Stimulated activated CD8-positive, alpha-beta memory T cell treated with anti-CD3 and anti-CD28 coated beads, Interleukin-12 subunit alpha, Interleukin-12 subunit beta, amount 100 ng/mL, for 4 hours (primary cell): ENCODE measurements around the gene GRID1.

Source experiments
- DNase-seq: peaks from one replicate; pipeline ENCODE4 v3.0.0-alpha.2; 2020; ENCODE audit warnings: low read depth

Gene GRID1

DNA sequence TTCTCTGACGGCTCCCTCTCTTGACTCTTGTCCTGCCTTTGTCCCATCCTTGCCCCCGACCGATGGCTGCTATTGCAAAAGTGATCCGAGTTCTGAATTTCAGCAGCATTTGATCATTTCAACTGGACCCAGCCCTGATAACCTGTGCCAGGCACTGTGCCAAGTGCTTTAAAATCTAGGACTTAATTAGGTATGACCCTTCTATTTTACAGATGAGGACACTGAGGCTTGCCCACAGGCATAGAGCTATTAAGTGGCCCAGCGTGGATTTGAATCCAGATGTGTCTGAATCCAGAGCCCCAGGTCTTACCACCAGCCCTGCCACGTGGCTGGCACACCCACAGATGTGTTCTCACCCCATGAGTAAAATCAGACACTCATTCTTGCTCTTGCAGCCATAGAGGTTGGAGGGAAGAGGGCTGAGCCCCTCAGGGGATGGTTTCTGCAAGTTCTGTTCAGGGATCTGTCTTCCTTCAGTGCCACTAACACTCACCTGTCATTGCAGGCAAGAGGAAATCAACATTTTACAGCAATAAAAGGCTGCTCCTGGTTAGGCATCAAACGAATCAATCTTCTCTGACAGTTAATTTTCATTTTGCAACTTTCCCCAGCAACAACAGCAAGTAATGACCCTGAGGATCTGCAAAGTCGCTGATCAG, 101.2 kb downstream of the GRID1 start:
- no peak for DNase-seq

DNA sequence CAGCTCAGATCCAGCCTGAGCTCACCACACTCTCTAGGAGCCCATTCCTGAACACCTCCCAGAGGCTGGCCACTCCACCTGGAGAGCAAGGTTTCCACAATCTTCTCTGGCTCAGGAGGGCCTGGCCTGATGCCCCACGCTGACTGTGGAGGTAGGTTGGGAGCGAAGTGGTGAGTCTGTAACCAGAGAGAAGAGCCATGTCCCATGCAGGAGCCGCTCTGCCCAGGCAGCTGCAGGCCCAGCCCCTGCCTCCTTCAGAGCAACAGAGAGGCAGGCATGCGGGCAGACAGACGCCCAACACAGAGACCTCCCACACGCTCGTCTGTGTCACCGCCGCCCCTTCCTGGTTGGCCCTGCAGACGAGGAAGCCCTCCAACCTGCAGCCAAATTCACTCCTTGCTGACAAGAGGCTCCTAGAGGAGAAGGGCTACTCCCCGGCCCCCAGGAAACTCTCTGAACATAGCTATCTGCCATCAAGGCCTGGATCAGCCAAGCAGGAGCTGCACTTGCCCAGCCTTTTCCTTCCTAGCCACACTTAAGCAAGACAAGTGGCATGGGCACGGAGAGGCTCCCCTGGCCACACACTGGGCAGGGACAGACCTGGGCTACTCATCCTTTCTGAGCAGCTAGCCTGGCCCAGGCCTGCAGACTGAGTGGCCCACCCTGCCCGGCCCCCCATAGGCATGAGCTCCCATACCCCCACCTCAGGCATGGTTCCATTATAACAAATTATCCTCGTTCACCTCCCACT, 101.9 kb downstream of the GRID1 start:
- no peak for DNase-seq

DNA sequence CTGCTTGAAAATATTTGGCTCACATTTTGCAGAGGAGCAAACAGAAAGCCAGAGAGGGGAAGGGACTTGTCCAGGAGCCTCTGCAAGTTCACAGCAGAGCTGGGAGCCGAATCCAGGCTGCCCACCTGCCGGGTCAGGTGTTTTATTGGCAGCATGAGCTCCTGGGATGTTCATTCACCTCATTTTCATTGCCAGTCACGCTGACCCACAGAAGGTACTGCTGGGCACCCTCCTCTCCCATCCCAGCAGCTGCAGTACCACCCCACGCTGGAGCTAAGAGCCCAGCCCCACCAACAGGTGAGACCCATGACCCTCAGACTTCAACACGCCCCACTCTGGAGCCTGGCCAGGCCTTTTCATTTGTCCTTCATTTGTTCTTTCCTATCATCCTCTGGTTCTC, 102.7 kb downstream of the GRID1 start:
- no peak for DNase-seq

DNA sequence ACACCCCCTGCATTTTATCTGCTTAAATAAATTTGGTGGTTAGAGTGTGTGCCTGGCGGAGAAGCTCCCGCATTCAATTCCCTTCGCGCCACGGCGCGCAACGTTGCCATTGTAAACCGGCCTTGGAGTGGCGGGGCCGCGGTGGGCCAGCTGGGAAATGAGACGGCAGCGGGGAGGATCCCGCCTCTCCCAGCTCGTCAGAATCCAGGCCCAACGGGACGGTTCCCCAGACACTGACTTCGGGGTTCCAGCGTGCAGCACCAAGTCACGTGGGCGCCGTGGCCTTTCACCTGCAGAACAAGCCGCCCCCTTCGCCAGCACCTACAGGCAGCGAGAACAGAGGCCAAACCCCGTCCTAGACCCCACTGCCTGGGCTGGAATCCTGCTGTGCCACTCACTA, 103.4 kb downstream of the GRID1 start:
- DNase-seq: no peak

DNA sequence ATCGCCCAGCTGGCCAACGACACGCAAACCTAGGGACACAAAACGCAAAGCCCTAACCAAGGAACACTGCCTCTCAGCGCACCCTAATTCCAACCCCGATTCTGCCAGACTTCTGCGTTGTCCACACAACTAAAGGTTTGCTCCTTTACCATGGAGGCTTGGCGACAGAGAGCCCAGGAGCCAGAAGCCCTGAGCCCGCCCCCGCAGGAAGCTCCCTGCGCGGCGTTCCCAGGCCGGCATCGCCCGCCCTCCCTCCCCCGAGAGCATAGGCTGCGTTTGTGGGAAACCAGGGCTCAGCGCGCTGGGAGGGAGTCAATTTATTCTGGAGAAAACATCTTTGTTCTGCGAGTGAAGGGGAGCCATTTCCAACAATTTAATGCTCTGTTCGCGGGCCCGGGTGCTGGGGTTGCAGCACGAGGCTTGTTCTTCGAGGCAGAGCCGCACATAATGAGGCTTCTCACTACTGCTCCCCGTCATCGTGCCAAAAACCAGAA, 103.9 kb downstream of the GRID1 start:
- no peak for DNase-seq

DNA sequence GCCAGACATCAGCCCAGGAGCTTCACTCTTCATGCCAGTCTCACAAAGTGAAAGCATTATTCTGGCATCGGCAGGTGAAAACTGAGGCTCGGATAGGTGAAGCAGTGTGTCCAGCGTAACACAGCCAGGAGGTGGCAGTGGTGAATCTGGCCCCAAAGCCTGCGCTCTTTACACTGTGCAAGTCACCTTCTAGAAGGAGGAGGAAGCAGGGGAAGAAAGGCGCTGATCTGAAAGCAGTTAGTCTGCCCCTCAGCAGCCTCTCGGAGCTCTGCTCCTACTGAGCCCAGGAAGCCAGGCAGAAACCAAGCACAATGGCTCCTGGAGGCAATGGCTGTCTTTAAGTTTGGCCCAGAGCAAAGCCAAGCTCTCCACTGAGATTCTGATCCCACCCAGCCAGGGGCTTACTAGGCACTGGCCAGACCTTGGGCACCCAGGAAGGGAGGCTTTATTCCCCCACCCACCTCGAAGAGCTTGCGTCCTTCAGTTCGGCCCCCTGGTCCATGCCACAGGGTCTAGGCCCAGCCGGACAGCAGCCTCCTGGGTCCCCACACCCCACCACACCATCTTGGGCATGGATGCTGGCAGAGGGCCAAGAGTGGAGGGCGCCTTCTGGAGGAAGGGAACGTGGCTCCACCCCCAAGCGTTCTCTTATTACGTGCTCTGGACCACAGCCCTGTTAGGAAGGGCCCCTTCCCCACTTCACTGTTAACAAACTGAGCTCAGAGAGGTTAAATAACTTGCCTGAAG, 104.5 kb downstream of the GRID1 start:
- DNase-seq: no peak

DNA sequence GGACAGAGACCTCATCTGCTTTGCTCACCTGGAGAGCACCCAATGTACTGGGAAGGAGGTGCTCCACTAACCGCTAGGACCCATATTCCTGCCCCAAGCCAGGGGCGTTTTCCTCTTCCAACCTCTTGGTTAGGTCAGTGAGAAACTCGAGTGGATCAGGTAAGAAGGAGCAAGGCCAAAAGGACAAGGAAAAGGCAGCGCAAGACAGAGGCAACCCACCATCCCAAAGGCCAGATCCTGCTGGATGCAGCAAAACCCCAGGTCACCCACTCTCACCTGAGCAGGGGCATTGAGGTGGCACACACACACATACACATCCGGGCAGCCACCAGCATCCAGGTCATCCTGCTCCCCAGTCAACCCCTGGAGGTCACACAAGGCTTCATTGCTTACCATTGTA, 105.1 kb downstream of the GRID1 start:
- no peak for DNase-seq

DNA sequence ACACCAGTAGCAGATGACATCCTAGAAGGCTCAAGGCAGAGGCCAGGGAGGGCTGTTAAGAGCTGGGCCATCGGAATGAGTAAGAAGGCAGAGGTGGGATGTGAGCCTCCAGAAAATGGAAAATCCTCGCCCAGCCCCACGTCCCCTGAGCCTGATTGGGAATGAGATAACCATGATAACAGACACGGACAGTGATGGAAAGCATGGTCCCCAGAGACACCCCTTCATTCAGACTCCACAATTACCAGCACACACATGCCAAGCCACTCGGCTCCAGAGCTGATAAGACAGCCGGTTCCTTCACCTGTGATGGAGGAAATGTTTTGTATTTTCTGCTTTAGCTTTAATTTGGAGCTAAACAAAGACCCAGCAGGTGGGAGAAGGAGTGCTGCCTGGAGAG, 106.0 kb downstream of the GRID1 start:
- no peak for DNase-seq

DNA sequence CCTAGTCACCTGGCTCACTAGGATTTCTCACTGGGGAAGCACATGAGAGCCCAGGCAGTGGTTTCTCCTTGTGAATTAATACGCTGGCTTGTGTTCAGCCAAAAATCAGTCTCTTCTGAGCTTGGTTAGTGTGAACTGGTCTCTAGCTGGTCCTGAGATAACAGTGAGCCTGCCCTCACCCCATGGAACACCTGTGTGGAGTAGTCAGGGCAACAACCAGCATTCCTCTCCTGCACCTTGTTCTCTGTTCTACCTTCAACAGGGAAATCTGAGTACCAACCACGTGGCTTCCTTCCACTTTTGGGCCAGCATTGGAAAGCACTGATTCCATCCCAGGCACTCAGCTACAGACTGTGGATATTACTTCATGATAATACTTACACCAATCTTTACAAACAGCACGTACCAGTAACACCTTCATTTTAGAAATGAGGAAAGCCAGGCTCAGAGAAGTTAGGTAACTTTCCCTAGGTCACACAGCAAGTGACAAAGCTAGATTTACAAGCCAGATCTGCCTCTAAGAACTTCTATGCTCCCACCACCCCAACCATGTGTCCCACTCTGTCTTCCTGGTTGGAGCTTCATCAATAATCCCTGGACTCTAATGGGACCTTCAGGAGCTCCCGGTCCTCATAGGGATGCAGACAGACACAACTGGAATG, 106.6 kb downstream of the GRID1 start:
- no peak for DNase-seq

DNA sequence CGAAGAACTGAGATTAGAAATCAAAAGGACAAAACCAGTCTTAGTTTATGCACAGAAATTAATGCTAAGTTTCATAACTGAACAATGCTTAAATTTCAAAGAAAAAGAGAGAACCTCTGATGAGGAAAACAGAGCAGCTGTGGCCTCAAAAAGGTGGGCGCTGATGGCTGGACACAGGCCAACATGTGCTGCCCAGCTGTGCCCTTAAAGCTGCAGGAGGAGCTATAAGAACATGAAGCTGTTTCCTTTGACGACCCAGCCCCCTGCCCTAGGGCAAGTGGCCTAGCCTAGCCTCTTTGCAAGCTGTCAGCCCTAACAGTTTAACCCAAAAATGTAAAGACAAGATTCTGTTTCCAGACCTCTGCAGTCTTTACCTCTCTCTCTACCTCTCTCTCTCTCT, 107.7 kb downstream of the GRID1 start:
- DNase-seq: no peak

DNA sequence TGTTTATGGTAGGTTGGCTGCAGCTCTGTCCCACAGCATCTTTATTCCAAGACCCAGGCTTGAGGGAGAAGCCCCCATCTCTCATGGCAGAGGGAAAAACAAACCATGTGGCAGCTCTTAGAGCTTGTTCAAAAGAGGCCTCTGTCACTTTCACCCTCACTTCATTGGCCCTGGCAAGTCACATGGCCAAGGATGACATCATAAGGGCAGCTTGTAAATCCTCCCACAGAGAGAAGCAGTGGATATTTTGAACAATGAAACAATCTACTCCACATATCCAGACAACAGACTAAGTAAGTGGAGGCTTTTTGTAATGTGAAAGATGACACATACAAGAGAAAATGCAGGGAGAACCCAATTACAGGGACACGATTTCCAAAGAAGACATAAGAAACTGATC, 108.1 kb downstream of the GRID1 start:
- no peak for DNase-seq

DNA sequence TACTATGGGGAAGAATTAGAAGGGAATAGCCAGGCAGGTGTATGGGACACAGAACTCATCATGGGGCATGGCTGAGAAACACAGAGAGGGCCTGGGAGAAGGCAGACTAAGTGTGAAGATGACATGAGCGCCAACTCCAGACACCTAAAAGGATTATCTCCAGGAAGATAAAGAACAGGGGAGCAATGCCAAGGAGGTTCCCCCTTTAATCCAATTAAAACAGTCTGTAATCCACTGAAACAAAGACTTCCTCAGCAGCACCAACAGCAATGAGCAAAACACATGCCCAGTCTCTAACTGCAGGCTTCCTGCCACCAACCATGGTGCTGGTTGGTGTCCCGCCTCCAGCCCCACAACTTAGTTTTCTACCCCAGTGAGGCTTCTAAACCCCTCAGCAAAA, 108.9 kb downstream of the GRID1 start:
- no peak for DNase-seq

DNA sequence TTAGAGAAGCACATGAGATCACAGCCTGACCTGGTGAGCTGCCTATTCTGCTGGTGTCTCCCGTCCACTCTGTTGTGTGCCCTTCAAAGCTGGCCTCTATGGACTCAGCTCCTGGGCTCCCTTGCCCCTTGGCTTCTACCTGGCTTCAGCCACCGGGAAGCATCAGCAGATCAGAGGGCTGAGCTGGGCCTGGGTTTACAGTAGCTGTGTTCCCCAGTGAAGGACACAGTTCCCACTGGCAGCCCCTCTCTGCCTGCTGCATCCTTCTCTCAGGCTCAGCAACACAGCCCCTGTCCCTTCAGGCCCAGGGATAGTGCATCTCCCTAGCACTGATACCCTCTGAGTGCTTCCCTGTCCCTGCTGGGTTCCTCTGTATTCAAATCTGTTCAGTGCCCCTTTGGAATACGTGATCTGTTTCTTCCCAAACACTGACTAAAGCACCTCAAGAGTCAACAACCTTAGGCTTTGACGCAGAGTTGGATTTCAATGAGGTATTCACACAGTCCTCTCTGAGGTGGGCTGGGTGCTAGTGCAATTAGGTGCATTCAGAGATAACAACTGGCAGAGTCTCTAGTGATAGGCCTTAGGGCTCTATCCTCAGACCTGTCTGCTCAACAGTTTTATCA, 109.8 kb downstream of the GRID1 start:
- DNase-seq: no peak

DNA sequence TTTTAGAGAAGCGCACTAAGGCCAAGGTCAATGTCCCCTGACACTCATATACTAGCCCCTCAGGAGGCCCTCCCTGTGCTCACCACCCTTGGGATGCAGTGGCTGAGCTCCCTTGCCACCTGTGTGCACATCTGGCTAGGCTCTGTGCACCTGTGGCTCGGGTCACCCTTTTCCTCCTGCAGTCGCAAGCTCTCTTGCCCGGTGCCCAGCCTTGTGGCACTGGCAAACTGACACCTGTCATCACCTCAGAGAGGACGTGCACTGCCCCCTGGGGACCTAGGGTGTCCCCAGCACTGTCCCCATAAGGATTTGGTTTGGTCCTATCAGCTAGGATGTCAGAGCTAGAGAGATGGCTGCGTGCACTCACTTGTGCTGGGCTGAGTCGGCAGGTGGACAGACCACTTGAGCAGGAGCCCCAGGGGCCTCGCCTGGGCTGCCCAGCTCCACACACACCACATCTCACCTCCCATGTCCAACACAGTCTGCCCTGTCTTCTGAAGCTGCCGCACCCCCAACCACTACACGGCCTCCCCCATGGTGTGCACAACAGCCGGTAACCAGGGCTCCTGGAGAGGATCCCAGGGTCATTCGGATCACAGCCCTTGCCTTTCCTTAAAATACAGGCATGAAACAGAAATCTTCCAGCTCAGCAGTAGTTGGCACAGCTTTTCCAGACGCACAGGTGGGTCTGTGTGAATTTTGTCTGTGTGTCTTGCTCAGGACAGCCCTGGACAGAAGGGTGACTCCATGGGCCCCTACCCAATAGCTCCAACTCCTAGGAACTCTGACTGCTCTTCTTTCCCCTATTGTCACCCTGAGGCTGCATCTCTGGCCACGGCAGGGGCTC, 111.0 kb downstream of the GRID1 start:
- no peak for DNase-seq

DNA sequence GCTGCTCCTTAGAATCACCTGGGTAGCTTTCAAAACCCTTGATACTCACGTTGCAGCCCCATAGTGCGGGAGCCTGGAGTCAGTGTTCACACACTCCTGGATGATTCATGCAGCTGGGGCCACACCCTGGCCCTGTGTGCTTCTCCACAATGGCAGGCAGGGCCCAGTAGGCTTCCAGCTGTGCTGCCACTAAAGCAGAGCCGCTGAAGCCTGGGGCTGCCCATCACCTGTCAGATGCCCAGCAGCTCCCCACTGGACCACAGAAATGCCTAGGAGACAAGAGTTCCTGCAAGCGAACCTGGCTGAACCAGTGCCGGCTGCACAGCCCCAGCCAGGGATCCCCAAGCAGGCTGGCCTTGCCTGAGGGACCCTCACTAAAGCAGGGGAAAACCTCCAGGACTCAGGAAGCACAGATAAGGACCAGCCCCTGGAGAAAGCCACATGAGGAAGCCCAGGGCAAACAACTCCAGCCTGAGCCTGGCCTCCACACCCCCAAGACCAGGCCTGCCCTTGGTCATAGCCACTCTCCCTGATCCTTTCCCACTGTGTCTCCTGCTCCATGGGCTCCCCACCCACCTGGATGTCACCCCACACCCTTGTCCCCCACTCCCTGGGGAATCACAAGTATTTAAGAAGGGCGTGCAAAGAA, 111.9 kb downstream of the GRID1 start:
- DNase-seq: no peak

DNA sequence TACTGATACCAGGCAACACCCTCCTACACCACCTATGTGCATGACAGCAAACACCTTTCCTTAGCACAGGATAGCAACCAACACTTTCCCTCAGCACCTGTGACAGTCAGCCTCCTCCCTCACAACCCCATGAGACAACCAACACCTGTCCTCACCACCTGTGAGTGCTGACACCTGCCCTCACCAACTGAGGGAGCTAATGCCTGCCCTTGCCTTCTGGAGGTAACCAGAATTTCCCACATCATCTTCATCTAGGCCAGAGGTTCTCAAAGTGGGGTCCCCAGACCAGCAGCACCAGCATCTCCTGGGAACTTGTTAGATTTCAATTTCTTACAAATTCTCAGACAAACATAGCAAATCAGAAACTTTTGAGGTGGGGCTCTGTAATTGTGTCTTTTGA, 112.5 kb downstream of the GRID1 start:
- no peak for DNase-seq

DNA sequence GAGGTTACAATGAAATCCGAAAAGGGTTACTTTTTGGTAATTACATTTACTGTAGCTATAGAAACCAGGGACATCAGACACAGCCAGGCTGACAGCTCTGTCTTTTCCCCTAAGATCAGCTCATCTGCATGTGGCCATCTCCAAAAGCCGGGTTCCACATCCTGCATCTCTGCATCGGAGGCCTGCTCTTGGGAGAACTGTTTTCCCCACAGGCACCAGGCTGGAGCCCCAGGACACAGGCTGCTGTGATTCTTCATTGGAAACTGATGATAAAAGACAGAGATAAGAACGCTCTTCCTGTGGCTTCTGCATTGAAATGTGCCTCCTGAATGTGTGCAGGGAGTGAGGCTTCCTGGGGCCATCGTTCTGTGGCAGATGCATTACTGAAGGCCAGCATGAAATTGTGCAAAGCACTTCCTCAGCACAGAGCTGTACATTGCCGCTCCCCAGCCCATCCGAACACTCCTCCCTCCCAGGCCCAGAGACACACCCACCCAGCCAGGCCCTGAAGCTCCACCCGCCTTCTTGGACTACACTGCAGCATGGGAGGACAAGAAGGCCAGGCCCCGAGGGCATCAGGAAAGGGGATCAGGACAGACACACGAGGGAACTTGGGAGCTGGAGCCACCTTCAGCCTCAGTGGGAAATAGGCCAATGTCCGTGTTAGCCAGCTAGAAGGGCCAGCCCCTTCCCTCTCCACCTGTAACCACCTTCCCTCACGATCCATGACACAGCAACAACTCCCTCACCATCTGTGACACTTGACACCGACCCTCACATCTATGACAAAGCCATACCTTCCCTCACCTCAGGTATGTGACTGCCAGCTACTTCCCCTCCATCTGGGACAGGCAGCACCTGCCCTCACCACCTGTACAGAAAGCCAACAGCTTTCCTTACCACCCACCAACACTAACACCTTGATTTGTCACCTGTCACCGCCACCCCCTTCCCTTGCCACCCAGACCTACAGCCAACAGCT, 113.2 kb downstream of the GRID1 start:
- no peak for DNase-seq

DNA sequence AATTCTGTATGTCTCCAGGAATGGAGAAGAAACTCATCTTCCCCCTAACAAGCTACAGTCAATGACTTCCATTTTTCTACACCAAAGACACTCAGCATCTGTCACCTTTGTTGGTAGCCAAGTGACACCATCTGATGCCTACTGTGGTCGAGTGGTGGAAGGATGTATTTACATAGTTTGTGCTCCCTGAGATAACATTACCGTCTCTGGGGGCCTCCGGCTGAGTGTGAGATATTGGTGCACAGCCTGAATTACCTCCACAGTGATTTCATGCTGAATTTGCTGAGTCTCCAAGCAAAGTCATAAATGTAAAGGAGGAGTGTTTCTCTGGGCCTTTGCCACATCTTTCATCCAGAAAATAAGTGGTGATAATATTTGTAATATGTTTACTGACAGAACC, 114.0 kb downstream of the GRID1 start:
- DNase-seq: no peak

DNA sequence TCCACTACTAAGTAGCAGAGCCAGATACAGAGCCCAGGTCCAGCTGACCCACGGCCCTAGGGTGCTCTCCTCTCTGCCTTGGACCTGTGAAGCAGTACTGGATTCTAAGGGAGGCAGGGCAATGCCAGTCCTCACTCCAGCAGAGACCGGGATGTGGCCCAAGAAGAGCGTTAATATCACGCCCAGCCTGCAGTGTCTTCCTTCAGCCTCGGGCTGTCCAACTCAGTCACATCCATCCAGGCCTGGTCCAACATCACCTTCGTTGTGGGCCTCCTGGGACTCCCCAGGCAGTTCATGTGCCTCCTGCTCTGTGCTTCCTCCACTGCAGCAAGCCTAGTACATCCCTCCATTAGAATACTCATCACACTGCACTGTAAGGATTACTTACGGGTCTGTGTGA, 114.5 kb downstream of the GRID1 start:
- DNase-seq: no peak
